ENCODE data around the gene ZSWIM3.

DNA sequence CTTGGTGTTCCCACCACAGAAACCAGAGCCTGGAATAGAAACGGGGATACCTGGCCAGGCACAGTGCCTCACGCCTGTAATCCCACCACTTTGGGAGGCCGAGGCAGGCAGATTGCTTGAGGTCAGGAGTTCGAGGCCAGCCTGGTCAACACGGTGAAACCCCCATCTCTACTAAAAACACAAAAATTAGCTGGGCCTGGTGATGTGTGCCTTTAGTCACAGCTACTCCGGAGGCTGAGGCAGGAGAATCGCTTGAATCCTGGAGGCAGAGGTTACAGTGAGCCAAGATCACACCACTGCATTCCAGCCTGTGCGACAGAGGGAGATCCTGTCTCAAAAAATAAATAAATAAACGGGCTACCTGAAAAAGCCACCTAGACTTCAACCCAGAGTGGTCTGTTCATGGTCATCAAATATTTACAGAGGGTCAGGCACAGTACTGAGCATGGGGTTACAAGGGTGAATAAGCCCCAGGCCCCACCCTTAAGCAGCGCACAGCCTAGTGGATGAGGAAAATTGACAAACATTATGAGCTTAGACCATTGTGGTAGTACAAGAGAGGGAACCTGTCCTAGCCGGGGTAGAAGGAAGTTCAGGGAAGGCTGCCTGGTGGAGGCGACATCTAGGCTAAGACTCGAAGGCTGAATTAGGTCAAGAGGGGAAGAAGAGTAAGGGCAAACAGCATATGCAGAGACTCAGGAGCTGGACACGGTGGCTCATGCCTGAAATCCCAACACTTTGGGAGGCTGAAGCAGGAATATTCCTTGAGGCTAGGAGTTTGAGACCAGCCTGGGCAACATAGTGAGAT, 69.9 kb downstream of the ZSWIM3 start:
- TF ChIP-seq, protein P1, sequence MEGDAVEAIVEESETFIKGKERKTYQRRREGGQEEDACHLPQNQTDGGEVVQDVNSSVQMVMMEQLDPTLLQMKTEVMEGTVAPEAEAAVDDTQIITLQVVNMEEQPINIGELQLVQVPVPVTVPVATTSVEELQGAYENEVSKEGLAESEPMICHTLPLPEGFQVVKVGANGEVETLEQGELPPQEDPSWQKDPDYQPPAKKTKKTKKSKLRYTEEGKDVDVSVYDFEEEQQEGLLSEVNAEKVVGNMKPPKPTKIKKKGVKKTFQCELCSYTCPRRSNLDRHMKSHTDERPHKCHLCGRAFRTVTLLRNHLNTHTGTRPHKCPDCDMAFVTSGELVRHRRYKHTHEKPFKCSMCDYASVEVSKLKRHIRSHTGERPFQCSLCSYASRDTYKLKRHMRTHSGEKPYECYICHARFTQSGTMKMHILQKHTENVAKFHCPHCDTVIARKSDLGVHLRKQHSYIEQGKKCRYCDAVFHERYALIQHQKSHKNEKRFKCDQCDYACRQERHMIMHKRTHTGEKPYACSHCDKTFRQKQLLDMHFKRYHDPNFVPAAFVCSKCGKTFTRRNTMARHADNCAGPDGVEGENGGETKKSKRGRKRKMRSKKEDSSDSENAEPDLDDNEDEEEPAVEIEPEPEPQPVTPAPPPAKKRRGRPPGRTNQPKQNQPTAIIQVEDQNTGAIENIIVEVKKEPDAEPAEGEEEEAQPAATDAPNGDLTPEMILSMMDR (IDR thresholded peaks at IDR 0.05), result no peak
- no peak for TF ChIP-seq ZFX (IDR thresholded peaks at IDR 0.05; ENCODE audit: borderline replicate concordance)

All from 22Rv1 (cell line).